Glomerular visceral epithelial cell (primary cell): ENCODE data around the gene ZNF692.
A peak's percentile ranks its signal among the peaks of the same experiment; 100 is the strongest.
"Not testable (repeated sequence)": the region's sequence is repeated elsewhere in the genome, so short reads cannot be mapped to it uniquely, and the experiment has no call there.

Experiments
- DNase-seq: peaks from one replicate; pipeline ENCODE4 v3.0.0-alpha.2; 2016; ENCODE audit errors: extremely low spot score

The ZNF692 gene

GRCh38 chr1:248858891-248859889, at the start of gene ZNF692:
TSS of gene ZNF692 (minus strand) at chr1:248859085. CDS start at chr1:248858309, 776 bp downstream.
- DNase-seq: peak; percentile 98

GRCh38 chr1:248906753-248907661, 48.1 kb upstream of the ZNF692 start:
- no peak for DNase-seq

- DNase-seq: peak; percentile 94
Observed at GRCh38 chr1:248906009-248906752, 47.3 kb upstream of the ZNF692 start, which contains the start of gene PGBD2. TSS of gene PGBD2 (plus strand) at chr1:248906235. CDS start at chr1:248913863, 7,628 bp downstream.

- DNase-seq: no peak
Observed at GRCh38 chr1:248905662-248906008, 46.8 kb upstream of the ZNF692 start.

- DNase-seq: no peak
Observed at GRCh38 chr1:248904437-248905216, 45.7 kb upstream of the ZNF692 start.

GRCh38 chr1:248901578-248901977, 42.7 kb upstream of the ZNF692 start:
- DNase-seq: no peak

GRCh38 chr1:248900637-248901036, 41.8 kb upstream of the ZNF692 start:
- DNase-seq: no peak

GRCh38 chr1:248897412-248898337, 38.8 kb upstream of the ZNF692 start:
- no peak for DNase-seq

- no peak for DNase-seq
Observed at GRCh38 chr1:248894837-248895236, 36.0 kb upstream of the ZNF692 start.

GRCh38 chr1:248892590-248892989, 33.7 kb upstream of the ZNF692 start:
- no peak for DNase-seq

- no peak for DNase-seq
Observed at GRCh38 chr1:248891758-248892157, 32.9 kb upstream of the ZNF692 start.

GRCh38 chr1:248890549-248891498, 31.9 kb upstream of the ZNF692 start:
- DNase-seq: no peak

GRCh38 chr1:248889914-248890243, 31.0 kb upstream of the ZNF692 start:
- not testable (repeated sequence) for DNase-seq

- DNase-seq: no peak
Observed at GRCh38 chr1:248886237-248886895, 27.5 kb upstream of the ZNF692 start.

- DNase-seq: no peak
Observed at GRCh38 chr1:248885646-248886045, 26.8 kb upstream of the ZNF692 start.

GRCh38 chr1:248884632-248885295, 25.9 kb upstream of the ZNF692 start:
- no peak for DNase-seq

GRCh38 chr1:248882427-248882826, 23.5 kb upstream of the ZNF692 start:
- not testable (repeated sequence) for DNase-seq
